HG03442 (cell line): ENCODE results near the gene MSANTD1.

Source experiments
- ATAC-seq: cut with Tn5 transposase; IDR thresholded peaks from one replicate; pipeline ENCODE4 v1.9.1; 2021; ENCODE audit warnings: mild to moderate bottlenecking, moderate library complexity; ENCODE audit not compliant: unreplicated experiment

MSANTD1 gene

GRCh38 chr4:3232001-3232400, 17.0 kb upstream of the MSANTD1 start:
- no peak for ATAC-seq

DNA sequence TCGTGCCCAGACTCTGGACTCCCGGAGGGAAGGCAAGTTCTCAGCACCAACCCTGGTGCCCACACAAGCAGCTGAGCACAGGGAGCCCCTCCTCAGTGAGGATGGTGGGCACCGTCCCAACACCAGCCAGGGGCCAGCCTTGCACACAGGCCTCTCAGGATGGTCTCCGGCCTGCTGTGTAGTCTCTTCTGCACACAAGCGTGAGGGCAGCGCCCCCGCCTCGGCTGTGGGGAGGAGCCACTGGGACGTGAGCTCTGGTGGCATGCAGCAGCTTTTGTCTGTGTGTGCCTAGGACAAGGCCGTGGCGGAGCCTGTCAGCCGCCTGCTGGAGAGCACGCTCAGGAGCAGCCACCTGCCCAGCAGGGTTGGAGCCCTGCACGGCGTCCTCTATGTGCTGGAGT, 16.1 kb upstream of the MSANTD1 start:
- no peak for ATAC-seq

DNA sequence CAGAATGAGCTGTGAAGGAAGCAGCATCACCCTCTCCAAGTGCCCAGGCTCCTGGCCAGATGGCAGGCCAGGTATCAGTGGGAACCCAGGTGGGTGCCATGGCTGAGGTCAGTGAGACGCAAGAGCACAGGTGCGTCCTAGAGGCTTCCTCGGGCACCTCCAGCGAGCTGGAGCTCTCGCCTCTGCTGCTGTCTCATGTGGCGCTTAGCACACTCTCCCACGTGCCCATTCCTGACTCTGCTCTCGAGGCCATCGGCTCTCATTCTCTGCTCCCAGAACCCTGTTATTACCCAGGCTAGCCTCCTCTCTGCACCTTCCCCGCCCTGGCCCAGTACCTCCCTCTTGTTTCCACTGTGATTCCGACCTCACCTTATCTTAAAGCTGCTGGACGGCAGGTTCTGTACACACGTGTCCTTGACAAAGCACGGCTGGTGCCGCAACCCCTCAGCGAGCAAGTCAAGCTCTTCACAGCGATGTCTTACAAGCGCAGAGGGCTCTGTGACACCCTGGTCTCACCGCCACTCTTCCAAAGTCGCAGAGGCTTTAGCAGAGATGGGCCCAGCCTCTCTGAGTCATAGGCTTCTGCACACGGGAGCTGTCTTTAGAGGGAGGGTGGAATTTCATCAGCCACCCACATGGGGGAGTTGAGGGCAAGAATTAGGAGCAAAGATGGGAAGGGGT, 15.4 kb upstream of the MSANTD1 start:
- no peak for ATAC-seq

DNA sequence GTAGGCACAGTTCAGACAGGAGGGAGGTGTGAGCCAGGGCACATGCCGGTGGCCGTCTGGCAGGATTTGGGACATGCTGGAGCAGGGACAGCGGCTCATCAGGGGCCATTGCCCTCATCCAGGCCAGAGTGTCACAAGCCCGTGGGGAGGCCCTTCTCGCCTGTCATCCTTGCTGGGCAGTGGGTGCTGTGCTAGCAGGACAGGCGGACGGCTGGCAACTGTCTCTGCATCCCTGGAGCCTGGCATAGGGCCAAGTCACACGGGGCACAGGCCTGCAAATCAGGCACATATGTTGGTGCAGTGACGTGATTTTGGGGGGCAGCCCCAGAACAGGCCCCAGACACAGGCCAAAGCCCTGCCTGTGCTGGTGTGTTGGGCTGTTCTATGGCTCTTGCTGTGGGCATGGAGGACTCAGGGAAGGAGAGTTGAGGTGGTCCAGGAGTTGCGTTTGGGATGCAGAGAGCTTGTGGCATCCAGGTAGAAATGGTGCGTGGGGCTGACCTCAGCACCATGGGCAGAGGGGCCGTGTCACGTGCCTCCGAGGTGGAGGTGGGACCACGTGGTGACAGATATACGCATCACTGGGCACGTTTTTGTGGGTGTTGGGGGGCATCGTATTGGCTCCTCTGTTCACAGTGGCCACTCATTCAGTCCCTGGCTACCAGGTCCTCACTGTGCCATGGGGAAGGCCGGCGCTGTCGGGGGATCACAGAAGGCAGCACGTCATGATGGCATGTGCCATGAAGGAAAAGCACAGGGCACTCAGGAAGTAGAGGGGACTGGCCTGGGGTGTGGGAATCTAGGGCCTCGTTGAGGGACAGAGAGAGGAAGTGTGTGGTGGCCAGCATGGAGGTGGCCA, 14.6 kb upstream of the MSANTD1 start:
- ATAC-seq: no peak

DNA sequence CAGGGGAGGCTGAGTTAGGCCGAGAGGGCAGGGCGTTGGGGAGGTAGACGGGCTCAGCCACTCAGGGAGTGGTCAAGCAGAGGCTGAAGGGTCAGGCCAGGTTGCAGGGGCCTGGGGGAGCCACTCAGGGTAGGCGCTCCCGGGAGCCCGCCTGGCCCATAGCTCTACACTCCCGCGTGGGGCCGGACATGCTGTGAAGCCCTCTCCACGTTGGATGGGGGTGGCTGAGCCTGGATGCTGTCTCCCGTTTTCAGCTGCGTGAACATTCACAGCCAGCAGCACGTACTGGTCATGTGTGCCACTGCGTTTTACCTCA, 14.0 kb upstream of the MSANTD1 start:
- no peak for ATAC-seq

DNA sequence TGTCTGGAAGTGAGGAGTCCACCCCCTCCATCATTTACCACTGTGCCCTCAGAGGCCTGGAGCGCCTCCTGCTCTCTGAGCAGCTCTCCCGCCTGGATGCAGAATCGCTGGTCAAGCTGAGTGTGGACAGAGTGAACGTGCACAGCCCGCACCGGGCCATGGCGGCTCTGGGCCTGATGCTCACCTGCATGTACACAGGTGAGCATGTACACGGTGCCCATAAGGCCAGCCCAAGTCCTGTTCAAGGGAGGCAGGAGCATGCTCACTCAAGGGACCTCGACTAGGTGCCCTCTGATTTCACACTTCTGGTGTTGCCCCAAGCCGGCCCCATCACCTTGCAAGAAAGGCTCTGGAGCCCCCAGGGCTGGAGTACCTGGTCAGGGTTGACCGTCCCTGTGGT, 13.4 kb upstream of the MSANTD1 start:
- ATAC-seq: no peak

GRCh38 chr4:3236326-3236878, 12.6 kb upstream of the MSANTD1 start:
- no peak for ATAC-seq

DNA sequence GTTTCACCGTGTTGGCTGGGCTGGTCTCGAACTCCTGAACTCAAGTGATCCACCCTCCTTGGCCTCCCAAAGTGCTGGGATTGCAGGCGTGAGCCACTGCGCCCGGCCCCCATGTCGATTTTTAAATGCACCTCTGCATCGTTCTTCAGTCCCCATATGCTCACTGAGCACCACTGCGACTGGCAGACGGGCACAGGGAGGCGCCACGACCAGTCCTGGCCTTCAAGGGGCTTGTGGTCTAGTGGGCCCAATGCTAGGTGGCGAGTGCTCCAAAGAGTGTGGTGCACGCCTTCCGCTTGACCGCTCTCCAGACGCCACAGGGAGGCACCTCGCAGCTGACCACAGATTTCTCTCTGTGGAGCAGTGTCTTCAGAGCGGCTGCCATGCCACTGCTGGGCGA, 11.7 kb upstream of the MSANTD1 start:
- no peak for ATAC-seq

- ATAC-seq: no peak
Observed at GRCh38 chr4:3237712-3238560, 11.0 kb upstream of the MSANTD1 start.

- no peak for ATAC-seq
Observed at GRCh38 chr4:3238721-3239120, 10.2 kb upstream of the MSANTD1 start.

GRCh38 chr4:3239303-3239702, 9.7 kb upstream of the MSANTD1 start:
- ATAC-seq: no peak

- no peak for ATAC-seq
Observed at GRCh38 chr4:3239998-3240920, 8.7 kb upstream of the MSANTD1 start.

- ATAC-seq: no peak
Observed at GRCh38 chr4:3240936-3241522, 7.9 kb upstream of the MSANTD1 start.

- ATAC-seq: no peak
Observed at GRCh38 chr4:3241898-3242524, 6.9 kb upstream of the MSANTD1 start.

DNA sequence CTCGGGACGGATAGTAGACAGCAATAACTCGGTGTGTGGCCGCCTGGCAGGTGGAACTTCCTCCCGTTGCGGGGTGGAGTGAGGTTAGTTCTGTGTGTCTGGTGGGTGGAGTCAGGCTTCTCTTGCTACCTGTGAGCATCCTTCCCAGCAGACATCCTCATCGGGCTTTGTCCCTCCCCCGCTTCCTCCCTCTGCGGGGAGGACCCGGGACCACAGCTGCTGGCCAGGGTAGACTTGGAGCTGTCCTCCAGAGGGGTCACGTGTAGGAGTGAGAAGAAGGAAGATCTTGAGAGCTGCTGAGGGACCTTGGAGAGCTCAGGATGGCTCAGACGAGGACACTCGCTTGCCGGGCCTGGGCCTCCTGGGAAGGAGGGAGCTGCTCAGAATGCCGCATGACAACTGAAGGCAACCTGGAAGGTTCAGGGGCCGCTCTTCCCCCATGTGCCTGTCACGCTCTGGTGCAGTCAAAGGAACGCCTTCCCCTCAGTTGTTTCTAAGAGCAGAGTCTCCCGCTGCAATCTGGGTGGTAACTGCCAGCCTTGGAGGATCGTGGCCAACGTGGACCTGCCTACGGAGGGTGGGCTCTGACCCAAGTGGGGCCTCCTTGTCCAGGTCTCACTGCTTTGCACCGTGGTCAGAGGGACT, 5.7 kb upstream of the MSANTD1 start:
- ATAC-seq: no peak

DNA sequence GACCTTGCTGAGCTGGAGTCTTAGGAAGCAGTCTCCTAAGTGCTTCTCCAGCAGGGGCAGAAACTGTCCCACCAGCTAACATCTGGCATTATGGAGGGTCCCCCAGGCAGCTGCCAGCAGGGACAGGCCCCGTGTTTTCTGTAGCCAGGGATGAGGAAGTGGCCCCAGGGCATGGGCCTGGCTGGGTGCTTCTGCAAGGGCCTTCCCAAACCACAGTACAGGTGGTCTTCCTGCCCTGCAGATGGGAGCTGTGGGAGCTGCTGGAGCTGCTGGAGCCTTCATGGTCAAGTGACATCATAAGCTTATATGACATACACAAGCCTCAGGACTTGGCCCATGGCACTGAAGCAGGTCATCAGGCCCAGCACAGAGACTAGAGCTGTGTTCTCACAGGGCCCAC, 5.0 kb upstream of the MSANTD1 start:
- ATAC-seq: no peak

- ATAC-seq: no peak
Observed at GRCh38 chr4:3244747-3245146, 4.2 kb upstream of the MSANTD1 start.

DNA sequence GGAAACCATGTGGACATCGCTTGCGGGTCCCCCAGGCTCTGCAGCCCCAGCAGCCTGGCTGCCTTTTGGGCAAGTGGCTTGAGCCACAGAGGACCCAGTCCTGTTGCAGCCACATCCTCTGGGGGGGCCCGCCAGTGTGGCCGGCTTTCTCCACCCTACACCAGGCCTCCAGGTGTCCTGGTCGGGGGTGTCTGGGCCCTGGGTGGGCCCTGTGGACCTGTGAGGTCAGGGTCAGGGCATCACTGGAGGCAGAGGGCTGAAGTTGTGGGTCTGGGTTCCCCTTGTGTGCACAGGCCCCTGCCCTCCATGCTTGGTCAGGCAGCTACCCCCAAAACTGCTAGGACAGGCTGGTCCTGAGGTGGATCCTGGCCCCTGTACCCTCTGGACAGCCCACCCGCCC, 3.3 kb upstream of the MSANTD1 start:
- no peak for ATAC-seq
